BLaER1 treated with 17β-estradiol and CSF1 and Interleukin-3, amounts not matched to agents 10 nM and 100 nM (cell line): ENCODE data around the gene SH3YL1.
A peak's percentile ranks its signal among the peaks of the same experiment; 100 is the strongest.

Source experiments
- H3K27ac ChIP-seq, 11 experiments: shearing (Covaris generic); formaldehyde crosslinking; 2 replicates each; pipeline ENCODE4 v1.8.1; 2022
- H3K27me3 ChIP-seq, 11 experiments: shearing (Covaris generic); formaldehyde crosslinking; 2 replicates each; pipeline ENCODE4 v1.8.1; 2022
- H3K36me3 ChIP-seq, 11 experiments: shearing (Covaris generic); formaldehyde crosslinking; 2 replicates each; pipeline ENCODE4 v1.8.1; 2022
- H3K4me1 ChIP-seq, 10 experiments: shearing (Covaris generic); formaldehyde crosslinking; 2 replicates each; pipeline ENCODE4 v1.8.1; 2022
- H3K4me2 ChIP-seq, 11 experiments: shearing (Covaris generic); formaldehyde crosslinking; 2 replicates each; pipeline ENCODE4 v1.8.1; 2022
- H3K4me3 ChIP-seq, 10 experiments: shearing (Covaris generic); formaldehyde crosslinking; 2 replicates each; pipeline ENCODE4 v1.8.1; 2022
- H3K9ac ChIP-seq, 11 experiments: shearing (Covaris generic); formaldehyde crosslinking; 2 replicates each; pipeline ENCODE4 v1.8.1; 2022
- H3K9me3 ChIP-seq, 11 experiments: shearing (Covaris generic); formaldehyde crosslinking; replicated peaks in 1 of 11; 2 replicates each; pipeline ENCODE4 v1.8.1; 2022
- H4K20me1 ChIP-seq, 11 experiments: shearing (Covaris generic); formaldehyde crosslinking; 2 replicates each; pipeline ENCODE4 v1.8.1; 2022
- Cebpa-rat ChIP-seq, 11 experiments: shearing (Covaris generic); IDR thresholded peaks; 2 replicates each; pipeline ENCODE4 v1.8.1; 2022

The SH3YL1 gene

DNA sequence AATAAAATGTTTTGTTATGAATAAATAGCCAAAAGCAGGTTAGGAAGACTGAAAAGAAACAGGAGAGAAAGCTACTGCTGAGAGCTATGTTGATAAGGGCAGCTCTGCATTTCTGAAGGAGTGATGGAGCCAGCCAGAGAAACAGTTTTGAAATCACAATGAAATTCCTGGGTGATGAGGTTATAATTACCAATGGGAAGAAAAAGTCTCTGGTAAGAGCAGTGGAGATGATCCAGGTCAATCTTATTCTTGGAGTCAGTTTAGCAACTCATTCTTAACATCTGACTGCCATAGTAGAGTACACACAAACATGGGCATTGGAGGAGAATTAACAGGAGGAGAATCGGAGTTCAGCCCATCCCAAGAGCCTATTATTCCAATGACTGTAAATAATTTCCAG is 21.7 kb upstream of the SH3YL1 start:
- no peak overlapping the region for H3K4me2 ChIP-seq
- H3K9me3 ChIP-seq = no peaks in the 10 kb centered on the region
- no peak overlapping the region for H3K27ac ChIP-seq
- H3K9ac ChIP-seq = no peak overlapping the region
- no peak for TF ChIP-seq Cebpa-rat (IDR thresholded peaks at IDR 0.05)
- H3K4me3 ChIP-seq = no peak overlapping the region
- peaks cover 17 to 26% (median 24%) of the 10 kb centered on the region in 10 experiments; a peak in 19 of 20 replicates for H3K4me1 ChIP-seq
- peaks cover 24 to 39% (median 30%) of the 10 kb centered on the region in 11 experiments for H3K36me3 ChIP-seq
- H4K20me1 ChIP-seq = peaks cover 10 to 93% (median 82%) of the 10 kb centered on the region in 11 experiments; a peak in 20 of 22 replicates
- peaks cover 62 to 78% (median 71%) of the 10 kb centered on the region in 11 experiments for H3K27me3 ChIP-seq

DNA sequence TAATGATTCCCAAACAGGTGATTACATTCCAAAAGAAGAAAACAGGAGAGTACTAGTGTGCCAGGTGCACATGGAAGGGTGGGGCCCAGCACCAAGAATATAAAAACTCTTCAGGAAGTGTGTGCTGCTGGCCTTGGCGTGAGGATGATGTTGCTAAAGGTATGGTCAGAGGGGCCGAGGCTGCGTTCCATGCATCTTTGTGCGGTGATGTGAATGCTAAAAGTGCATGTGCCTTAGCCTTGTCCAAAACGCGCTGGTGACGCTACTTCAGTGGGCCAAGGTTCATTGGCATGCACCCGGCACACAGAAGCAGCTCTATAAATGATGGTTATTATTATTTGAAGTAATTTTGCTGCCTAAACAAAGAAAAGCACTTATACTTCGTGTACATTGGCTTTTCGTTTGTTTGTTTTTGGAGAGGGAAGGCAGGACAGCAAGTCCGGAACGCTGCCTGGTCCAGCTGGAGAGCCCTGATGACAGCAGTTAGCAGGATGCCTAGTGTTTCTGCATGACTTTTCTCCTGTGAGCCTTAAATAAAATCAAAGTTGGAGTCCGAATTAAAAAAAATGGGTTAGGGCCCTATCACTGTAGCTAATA is 21.2 kb upstream of the SH3YL1 start:
- no peak for TF ChIP-seq Cebpa-rat (IDR thresholded peaks at IDR 0.05)
- Histone ChIP-seq H3K4me3 (no peak overlapping the region), H3K9ac (no peak overlapping the region), H4K20me1 (peaks cover 15 to 91% (median 87%) of the 10 kb centered on the region in 11 experiments; a peak in 20 of 22 replicates), H3K27me3 (peaks cover 56 to 73% (median 66%) of the 10 kb centered on the region in 11 experiments), H3K27ac (no peak overlapping the region), H3K36me3 (peaks cover 29 to 44% (median 36%) of the 10 kb centered on the region in 11 experiments), H3K4me1 (peaks cover 17 to 26% (median 24%) of the 10 kb centered on the region in 10 experiments; a peak in 19 of 20 replicates), H3K4me2 (no peak overlapping the region), H3K9me3 (no peaks in the 10 kb centered on the region)

DNA sequence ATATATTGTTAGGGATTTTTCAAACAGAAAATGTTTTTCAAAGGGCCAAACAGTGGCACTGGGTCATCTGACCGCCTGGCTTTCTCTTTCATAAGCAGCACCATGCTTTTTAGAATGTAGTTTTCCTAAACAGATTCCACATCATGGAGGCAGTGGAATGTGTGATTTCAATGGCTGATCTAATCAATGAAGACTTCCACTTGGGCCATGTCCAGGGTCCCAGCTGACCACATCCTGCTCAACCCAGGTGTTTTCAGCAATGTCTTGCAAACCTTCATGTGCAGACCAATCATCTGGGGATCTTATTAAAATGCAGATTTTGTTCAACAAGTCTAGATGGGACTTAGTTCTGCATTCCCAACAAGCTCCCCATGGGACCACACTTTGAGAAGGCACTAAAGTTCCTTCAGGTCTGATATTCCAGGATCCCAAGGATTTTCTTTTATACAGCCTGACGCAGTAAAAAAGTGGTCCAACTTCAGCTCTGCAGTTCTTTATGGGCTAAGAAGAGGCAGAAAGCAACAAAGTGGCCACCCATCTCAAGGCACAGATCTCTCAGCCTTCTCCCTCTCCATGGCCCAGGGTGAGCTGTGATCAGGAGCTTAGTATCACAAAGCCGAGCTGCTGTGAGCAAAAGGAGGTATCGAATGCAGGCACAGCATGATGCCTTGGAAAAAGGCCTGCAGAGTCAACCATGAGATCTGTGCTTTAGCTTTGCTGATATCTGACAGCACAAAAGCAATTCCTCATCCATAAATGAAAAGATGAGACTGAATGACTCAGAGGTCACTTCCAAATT is 20.4 kb upstream of the SH3YL1 start:
- TF ChIP-seq Cebpa-rat (IDR thresholded peaks at IDR 0.05) = no peak
- H3K9ac ChIP-seq = no peak overlapping the region
- peaks cover 37 to 52% (median 43%) of the 10 kb centered on the region in 11 experiments for H3K36me3 ChIP-seq

DNA sequence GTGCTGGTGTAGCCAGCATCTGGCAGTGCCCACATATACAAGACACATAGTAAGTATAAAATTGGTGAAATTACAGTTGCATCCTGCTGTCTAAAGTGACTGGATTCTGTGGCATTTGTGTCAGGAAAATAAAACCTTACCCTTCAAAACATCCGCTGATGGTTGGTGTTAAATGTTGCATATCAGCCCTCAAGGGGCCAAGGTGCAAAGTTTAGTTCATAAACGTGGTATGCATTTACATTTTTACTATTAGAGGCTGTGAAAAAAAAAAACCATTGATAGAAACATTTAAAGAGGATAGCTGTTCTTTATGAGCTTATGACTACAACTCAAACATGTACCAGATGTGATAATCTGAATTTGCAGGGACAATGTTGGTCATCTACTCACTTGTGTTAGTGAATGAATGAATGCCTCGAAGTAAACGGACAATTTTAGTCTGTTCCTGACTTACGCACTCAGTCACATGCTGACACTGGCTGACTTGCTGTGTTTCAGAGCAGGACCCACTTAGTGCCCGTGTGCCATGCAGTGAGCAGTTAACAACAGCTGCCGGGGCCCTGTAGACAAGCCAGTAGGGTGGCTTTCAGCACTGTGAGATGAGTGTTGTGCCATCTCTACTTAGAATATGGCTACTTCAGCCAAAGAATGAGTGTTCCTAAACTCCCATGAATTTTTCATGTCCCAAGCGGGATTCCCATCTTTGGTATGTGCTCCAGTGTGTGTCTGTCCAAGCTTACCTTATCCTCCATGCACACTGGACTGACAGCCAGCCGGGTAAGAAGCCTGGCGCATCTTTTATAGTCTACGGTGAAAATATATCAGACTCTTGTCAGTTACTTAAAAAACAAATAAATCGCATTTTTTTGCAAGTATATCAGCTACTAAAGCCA is 18.8 kb upstream of the SH3YL1 start:
- TF ChIP-seq Cebpa-rat (IDR thresholded peaks at IDR 0.05) = no peak
- H3K27me3 ChIP-seq = peaks cover 34 to 49% (median 43%) of the 10 kb centered on the region in 11 experiments
- no peak overlapping the region for H3K27ac ChIP-seq
- no peak overlapping the region for H3K9ac ChIP-seq
- peaks cover 53 to 68% (median 59%) of the 10 kb centered on the region in 11 experiments for H3K36me3 ChIP-seq
- peaks cover 7 to 10% (median 9%) of the 10 kb centered on the region in 10 experiments; a peak in 16 of 20 replicates for H3K4me1 ChIP-seq
- no peak overlapping the region for H3K4me2 ChIP-seq
- peaks cover 17 to 88% (median 76%) of the 10 kb centered on the region in 11 experiments; a peak in 21 of 22 replicates for H4K20me1 ChIP-seq
- H3K9me3 ChIP-seq = no peaks in the 10 kb centered on the region
- H3K4me3 ChIP-seq = no peak overlapping the region

More for the DNA sequence above, 20.4 kb upstream of the SH3YL1 start:
- no peak overlapping the region for H3K4me2 ChIP-seq
- peaks cover 12 to 18% (median 16%) of the 10 kb centered on the region in 10 experiments; a peak in 19 of 20 replicates for H3K4me1 ChIP-seq
- H3K4me3 ChIP-seq = no peak overlapping the region
- no peaks in the 10 kb centered on the region for H3K9me3 ChIP-seq
- peaks cover 17 to 88% (median 79%) of the 10 kb centered on the region in 11 experiments; a peak in 20 of 22 replicates for H4K20me1 ChIP-seq
- H3K27me3 ChIP-seq = peaks cover 48 to 65% (median 58%) of the 10 kb centered on the region in 11 experiments
- H3K27ac ChIP-seq = no peak overlapping the region

DNA sequence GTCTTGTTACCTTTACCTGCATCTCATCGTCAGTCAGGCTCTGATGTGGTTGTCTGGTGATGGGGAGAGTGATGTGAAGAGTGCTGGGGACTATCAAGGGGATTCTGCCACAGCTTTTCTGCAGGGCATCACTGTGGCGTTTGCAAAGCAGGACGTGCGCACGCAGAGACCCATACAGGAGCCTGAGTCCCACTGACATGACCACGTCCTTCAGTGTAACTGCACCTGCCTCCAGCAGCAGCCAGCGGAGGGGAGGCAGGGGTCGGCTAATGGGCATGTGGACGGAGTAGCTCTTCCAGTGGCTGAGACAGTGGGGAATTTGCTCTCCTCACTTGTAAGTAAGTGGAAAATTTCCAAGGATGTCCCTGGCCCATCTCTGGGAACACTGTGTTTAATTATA is 17.5 kb upstream of the SH3YL1 start:
- peaks cover 29 to 90% (median 75%) of the 10 kb centered on the region in 11 experiments; a peak in 21 of 22 replicates for H4K20me1 ChIP-seq
- H3K4me3 ChIP-seq = no peak overlapping the region
- no peak overlapping the region for H3K27ac ChIP-seq
- H3K4me2 ChIP-seq = no peak overlapping the region
- H3K9ac ChIP-seq = no peak overlapping the region
- TF ChIP-seq Cebpa-rat (IDR thresholded peaks at IDR 0.05) = no peak
- H3K4me1 ChIP-seq = peaks cover 0 to 1% (median 0%) of the 10 kb centered on the region in 10 experiments; a peak in 1 of 20 replicates
- H3K36me3 ChIP-seq = peaks cover 65 to 80% (median 71%) of the 10 kb centered on the region in 11 experiments
- no peaks in the 10 kb centered on the region for H3K9me3 ChIP-seq
- H3K27me3 ChIP-seq = peaks cover 22 to 37% (median 31%) of the 10 kb centered on the region in 11 experiments

DNA sequence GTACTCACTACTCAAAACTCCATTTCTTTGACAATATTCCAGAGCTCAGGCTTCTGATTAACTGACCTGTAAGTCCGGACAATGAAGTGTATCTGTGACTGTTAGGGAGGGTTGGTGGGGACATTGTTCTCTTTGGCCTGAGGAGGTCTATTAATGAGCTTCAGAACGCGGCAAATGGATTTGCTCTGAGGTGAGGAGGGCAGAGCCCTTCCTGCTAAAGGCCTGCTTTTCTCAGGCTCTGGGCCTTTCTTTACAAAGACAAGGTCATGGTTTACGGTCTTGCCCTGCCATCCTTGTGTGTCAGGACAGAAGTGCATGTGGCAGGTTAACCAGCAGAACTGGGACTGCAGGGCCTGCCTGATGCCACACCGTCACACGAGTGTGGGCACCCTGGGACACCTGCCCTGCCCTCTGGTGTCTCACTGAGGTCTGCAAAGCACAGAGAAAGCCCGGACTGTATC is 16.8 kb upstream of the SH3YL1 start:
- Histone ChIP-seq H3K27me3 (peaks cover 15 to 30% (median 24%) of the 10 kb centered on the region in 11 experiments), H3K36me3 (peaks cover 71 to 87% (median 78%) of the 10 kb centered on the region in 11 experiments), H3K4me1 (peaks cover under 1 to 8% (median 4%) of the 10 kb centered on the region in 10 experiments), H3K4me2 (no peak overlapping the region), H4K20me1 (peaks cover 34 to 90% (median 75%) of the 10 kb centered on the region in 11 experiments; a peak in 21 of 22 replicates), H3K9me3 (no peaks in the 10 kb centered on the region), H3K9ac (no peak overlapping the region), H3K4me3 (no peak overlapping the region), H3K27ac (no peak overlapping the region)
- no peak for TF ChIP-seq Cebpa-rat (IDR thresholded peaks at IDR 0.05)

DNA sequence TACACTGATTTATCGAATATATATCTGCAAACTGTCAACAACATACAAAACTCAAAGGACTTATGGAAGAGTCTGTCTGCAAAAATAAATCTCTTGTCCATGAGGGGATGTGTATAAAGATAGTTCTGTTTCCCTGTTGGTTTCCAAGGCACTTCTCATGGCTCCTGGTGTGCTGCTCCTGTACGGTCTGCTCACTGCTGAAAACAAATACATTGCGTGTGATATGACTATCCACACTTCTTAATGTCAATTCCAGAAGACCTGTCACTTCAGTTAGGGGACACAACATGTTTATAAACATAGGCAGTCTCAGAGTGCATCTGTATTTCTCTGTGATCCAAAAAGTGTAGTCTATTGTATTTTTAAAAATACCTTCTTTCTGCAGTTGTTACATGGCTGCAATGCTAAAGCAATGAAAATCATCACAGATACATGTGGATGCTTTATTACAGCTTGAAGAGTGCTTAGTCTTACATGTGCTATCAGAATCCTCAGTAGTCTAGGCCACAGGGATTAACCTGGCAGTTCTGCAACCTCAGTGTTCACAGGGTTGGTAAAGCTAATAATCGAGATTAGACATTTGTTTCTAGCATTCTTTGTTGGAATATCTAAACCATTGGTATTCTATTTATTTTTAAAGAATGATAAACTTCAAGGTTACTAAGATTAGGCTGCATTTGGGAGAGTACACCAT is 16.3 kb upstream of the SH3YL1 start:
- Histone ChIP-seq H3K27ac (no peak overlapping the region), H3K27me3 (peaks cover 9 to 24% (median 18%) of the 10 kb centered on the region in 11 experiments), H3K9ac (no peak overlapping the region), H3K4me1 (peaks cover 7 to 14% (median 10%) of the 10 kb centered on the region in 10 experiments), H3K9me3 (no peaks in the 10 kb centered on the region), H3K4me3 (no peak overlapping the region), H4K20me1 (peaks cover 35 to 90% (median 75%) of the 10 kb centered on the region in 11 experiments; a peak in 21 of 22 replicates), H3K4me2 (no peak overlapping the region), H3K36me3 (peaks cover 75 to 92% (median 83%) of the 10 kb centered on the region in 11 experiments)
- TF ChIP-seq Cebpa-rat (IDR thresholded peaks at IDR 0.05) = no peak

DNA sequence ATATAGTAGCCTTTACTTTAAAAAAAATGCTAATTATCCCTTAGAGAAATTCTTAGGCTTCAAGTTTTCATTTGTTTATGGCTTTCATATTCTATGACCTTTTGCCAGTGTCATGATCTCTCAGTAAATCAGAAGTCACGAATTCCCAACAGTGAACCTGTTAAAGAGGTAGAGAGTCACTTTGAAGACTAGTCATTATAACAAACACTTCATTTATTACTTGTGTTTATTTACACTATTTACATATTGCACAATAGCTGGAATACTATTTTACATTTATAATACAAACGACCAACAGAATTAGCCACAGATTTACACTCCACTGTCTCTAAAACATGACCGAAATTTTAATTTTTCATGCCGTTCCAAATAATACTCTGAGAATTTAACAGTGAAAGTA is 15.5 kb upstream of the SH3YL1 start:
- Histone ChIP-seq H3K27ac (no peak overlapping the region), H3K4me3 (no peak overlapping the region), H3K9ac (no peak overlapping the region), H3K9me3 (no peaks in the 10 kb centered on the region), H4K20me1 (peaks cover 43 to 90% (median 75%) of the 10 kb centered on the region in 11 experiments; a peak in 21 of 22 replicates), H3K4me1 (peaks cover 9 to 21% (median 14%) of the 10 kb centered on the region in 10 experiments), H3K36me3 (peaks cover 78 to 98% (median 90%) of the 10 kb centered on the region in 11 experiments), H3K4me2 (no peak overlapping the region), H3K27me3 (peaks cover 2 to 17% (median 11%) of the 10 kb centered on the region in 11 experiments; a peak in 21 of 22 replicates)
- peak in 1 of 11 experiments; percentile 34; a peak in 1 of 22 replicates for TF ChIP-seq Cebpa-rat (IDR thresholded peaks at IDR 0.05)
